HG03039 (cell line): Measurements from ENCODE around the gene KCNJ8.

ENCODE experiments used
- ATAC-seq: cut with Tn5 transposase; IDR thresholded peaks from one replicate; pipeline ENCODE4 v1.9.1; 2021; ENCODE audit warnings: mild to moderate bottlenecking, moderate library complexity; ENCODE audit not compliant: unreplicated experiment

The KCNJ8 gene

GRCh38 chr12:21718403-21718802, 56.1 kb downstream of the KCNJ8 start:
- no peak for ATAC-seq

GRCh38 chr12:21717767-21718166, 56.7 kb downstream of the KCNJ8 start:
- no peak for ATAC-seq

GRCh38 chr12:21715386-21715785, 59.1 kb downstream of the KCNJ8 start:
- ATAC-seq, result no peak
